ENCODE data around the gene KCNJ12. TPM values are rescaled to one million over a fixed set of nuclear protein-coding genes. Genes with fewer than 3 reads are reported as not detected.
"Not testable (repeated sequence)": the region's sequence is repeated elsewhere in the genome, so short reads cannot be mapped to it uniquely, and the experiment has no call there.

Gene KCNJ12
- total and polyA plus RNA-seq, 12 donors = 2.8 to 14.7 (median 8.5) TPM

GRCh38 chr17:21399474-21400186 lies 23.5 kb downstream of the KCNJ12 start:
- intact Hi-C loops (cut with DNase I) = loop anchor here in 1 of 10 donors (5.0 kb wide), 1 partner anchor 288 kb away; no protein-coding TSS in a partner anchor
- ATAC-seq (no peak), DNase-seq (no peak)
- H3K36me3 ChIP-seq = no peaks in the 10 kb centered on the region
- TF ChIP-seq CTCF (IDR thresholded peaks at IDR 0.05) = no peak
- no peaks in the 10 kb centered on the region for H3K27me3 ChIP-seq
- H3K4me3 ChIP-seq = no peak overlapping the region
- peaks cover 0 to 19% (median 7%) of the 10 kb centered on the region in 9 donors for H3K4me1 ChIP-seq
- 86% methylated on average over 13 of the region's 13 CpGs for WGBS, 2 donors
- peaks cover 0 to 5% (median 0%) of the 10 kb centered on the region in 11 donors for H3K9me3 ChIP-seq
- no peak overlapping the region for H3K27ac ChIP-seq

GRCh38 chr17:21400187-21400569 lies 24.0 kb downstream of the KCNJ12 start:
- H3K36me3 ChIP-seq, H3K27ac ChIP-seq, H3K9me3 ChIP-seq, H3K4me3 ChIP-seq, H3K27me3 ChIP-seq, ATAC-seq, DNase-seq: not testable (repeated sequence)
- intact Hi-C loops (cut with DNase I) = loop anchor here in 1 of 10 donors (5.0 kb wide), 1 partner anchor 287 kb away; no protein-coding TSS in a partner anchor
- WGBS, 2 donors = 65 to 77% methylated on average over 5 to 9 of the region's 9 CpGs
- H3K4me1 ChIP-seq = peaks cover 0 to 24% (median 13%) of the 10 kb centered on the region in 9 donors

GRCh38 chr17:21400816-21401593 lies 24.8 kb downstream of the KCNJ12 start:
- Histone ChIP-seq H3K4me1 (peaks cover 0 to 32% (median 14%) of the 10 kb centered on the region in 9 donors), H3K4me3 (no peak overlapping the region), H3K27ac (no peak overlapping the region), H3K27me3 (no peaks in the 10 kb centered on the region), H3K36me3 (no peaks in the 10 kb centered on the region), H3K9me3 (peaks cover 0 to 5% (median 0%) of the 10 kb centered on the region in 11 donors)
- WGBS, 2 donors = 82% methylated on average over 15 of the region's 15 CpGs
- DNase-seq (no peak), ATAC-seq (no peak)
- intact Hi-C loops (cut with DNase I) = loop anchor here in 1 of 10 donors (5.0 kb wide), 1 partner anchor 286 kb away; no protein-coding TSS in a partner anchor
- TF ChIP-seq CTCF (IDR thresholded peaks at IDR 0.05) = no peak

GRCh38 chr17:21402166-21402571 lies 26.0 kb downstream of the KCNJ12 start:
- not testable (repeated sequence) for H3K4me3 ChIP-seq, H3K36me3 ChIP-seq, H3K9me3 ChIP-seq, H3K27me3 ChIP-seq
- DNase-seq (peak; percentile 50 to 63), ATAC-seq (peak in 7 of 8 donors; percentile 10 to 77 (median 59))
- Histone ChIP-seq H3K4me1 (peaks cover 0 to 31% (median 12%) of the 10 kb centered on the region in 9 donors), H3K27ac (peak overlapping the region in 6 of 10 donors; percentile 1 to 59 (median 24))
- WGBS, 2 donors = 58% methylated on average over 8 of the region's 8 CpGs
- intact Hi-C loops (cut with DNase I) = loop anchor here in 1 of 10 donors (5.0 kb wide), 1 partner anchor 285 kb away; no protein-coding TSS in a partner anchor

- not testable (repeated sequence) for H3K36me3 ChIP-seq, H3K9me3 ChIP-seq, DNase-seq, H3K27ac ChIP-seq, ATAC-seq, H3K27me3 ChIP-seq, H3K4me3 ChIP-seq
- peaks cover 0 to 26% (median 10%) of the 10 kb centered on the region in 9 donors for H3K4me1 ChIP-seq
- 82 to 88% methylated on average over 3 of the region's 3 CpGs for WGBS, 2 donors
- intact Hi-C loops (cut with DNase I) = loop anchor here in 1 of 10 donors (5.0 kb wide), 1 partner anchor 284 kb away; no protein-coding TSS in a partner anchor
Measured at GRCh38 chr17:21402926-21403325, 26.8 kb downstream of the KCNJ12 start.

- ATAC-seq = not testable (repeated sequence)
Measured at GRCh38 chr17:21404106-21404505, 27.9 kb downstream of the KCNJ12 start.

GRCh38 chr17:21404539-21404938 lies 28.4 kb downstream of the KCNJ12 start:
- intact Hi-C loops (cut with DNase I) = loop anchor here in 1 of 10 donors (5.0 kb wide), 1 partner anchor 283 kb away; no protein-coding TSS in a partner anchor
- 59 to 72% methylated on average over 6 of the region's 6 CpGs for WGBS, 2 donors
- not testable (repeated sequence) for H3K27me3 ChIP-seq, H3K9me3 ChIP-seq, H3K4me3 ChIP-seq, DNase-seq, H3K36me3 ChIP-seq
- Histone ChIP-seq H3K27ac (peak overlapping the region in 8 of 10 donors; percentile 20 to 78 (median 64)), H3K4me1 (peaks cover 0 to 26% (median 10%) of the 10 kb centered on the region in 9 donors)
- peak in 2 of 8 donors; percentile 15 to 36 for ATAC-seq

More at GRCh38 chr17:21404106-21404505, 27.9 kb downstream of the KCNJ12 start:
- DNase-seq, H3K9me3 ChIP-seq, H3K36me3 ChIP-seq, H3K27me3 ChIP-seq, H3K4me3 ChIP-seq: not testable (repeated sequence)
- WGBS, 2 donors = 81 to 84% methylated on average over 8 of the region's 8 CpGs
- H3K27ac ChIP-seq = peak overlapping the region in 1 of 10 donors; percentile 43
- peaks cover 0 to 26% (median 10%) of the 10 kb centered on the region in 9 donors for H3K4me1 ChIP-seq
- intact Hi-C loops (cut with DNase I) = loop anchor here in 1 of 10 donors (5.0 kb wide), 1 partner anchor 283 kb away; no protein-coding TSS in a partner anchor

GRCh38 chr17:21404956-21405731 lies 29.0 kb downstream of the KCNJ12 start:
- DNase-seq = peak in 1 of 2 donors; percentile 47
- peaks cover 0 to 26% (median 10%) of the 10 kb centered on the region in 9 donors for H3K4me1 ChIP-seq
- H3K36me3 ChIP-seq, H3K9me3 ChIP-seq, H3K27me3 ChIP-seq, H3K4me3 ChIP-seq: not testable (repeated sequence)
- peak; percentile 17 to 74 (median 62) for ATAC-seq
- peak overlapping the region in 8 of 10 donors; percentile 20 to 78 (median 64) for H3K27ac ChIP-seq
- intact Hi-C loops (cut with DNase I) = loop anchor here in 1 of 10 donors (5.0 kb wide), 1 partner anchor 282 kb away; no protein-coding TSS in a partner anchor
- WGBS, 2 donors = 51 to 57% methylated on average over 21 to 26 of the region's 26 CpGs
